Measurements from ENCODE around the gene MCCD1. TPM values are rescaled to one million over a fixed set of nuclear protein-coding genes. Genes with fewer than 3 reads are reported as not detected.

Gene MCCD1
- total and polyA plus RNA-seq, 2 of the 13 experiments (the other 11 are each of a cell fraction or from before 2014, with no cell fraction given) = 0.15 TPM; not detected in 1

DNA sequence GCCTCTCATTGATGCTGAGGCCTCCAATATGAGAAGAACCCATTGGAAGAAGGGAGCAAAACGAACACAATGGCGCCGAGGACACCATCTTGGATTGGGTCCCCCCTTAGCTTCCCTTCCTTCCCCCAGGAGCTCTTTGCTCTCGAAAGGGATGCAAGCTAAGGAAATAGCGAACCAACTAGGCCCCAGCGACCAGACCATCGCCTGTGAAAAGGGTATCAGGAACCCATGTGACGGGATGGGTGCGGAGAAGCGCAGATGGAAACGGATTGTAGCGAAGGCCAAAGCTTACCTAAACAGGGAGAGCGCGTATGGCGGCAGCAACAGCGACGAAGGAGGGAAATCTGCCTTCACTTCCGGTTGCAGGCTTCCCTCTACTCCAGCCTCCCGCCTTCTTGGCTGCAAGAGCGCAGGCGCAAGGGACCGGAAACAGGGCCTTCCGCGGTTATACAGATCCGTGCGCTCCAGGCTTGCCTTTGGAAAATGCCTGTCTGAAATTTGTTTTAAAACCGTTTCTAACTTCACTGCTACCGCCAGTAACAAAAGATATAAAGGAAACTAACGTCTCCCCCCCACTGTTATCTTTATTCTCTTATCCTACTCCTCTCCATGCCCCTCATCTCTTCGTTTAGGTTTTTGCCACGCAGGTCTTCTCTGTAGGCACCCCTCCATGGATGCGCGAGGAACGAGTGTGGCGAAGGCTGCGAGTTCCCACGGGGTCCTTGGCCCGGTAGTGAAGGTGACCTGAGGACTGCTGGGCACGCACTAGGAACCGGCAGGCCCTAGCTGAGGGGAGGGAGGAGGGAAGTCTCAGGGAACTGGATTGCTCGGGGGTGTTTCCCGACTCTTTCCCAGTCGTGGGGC, 13.1 kb downstream of the MCCD1 start, which contains the start of gene DDX39B (continued):
- TF ChIP-seq, protein P1, sequence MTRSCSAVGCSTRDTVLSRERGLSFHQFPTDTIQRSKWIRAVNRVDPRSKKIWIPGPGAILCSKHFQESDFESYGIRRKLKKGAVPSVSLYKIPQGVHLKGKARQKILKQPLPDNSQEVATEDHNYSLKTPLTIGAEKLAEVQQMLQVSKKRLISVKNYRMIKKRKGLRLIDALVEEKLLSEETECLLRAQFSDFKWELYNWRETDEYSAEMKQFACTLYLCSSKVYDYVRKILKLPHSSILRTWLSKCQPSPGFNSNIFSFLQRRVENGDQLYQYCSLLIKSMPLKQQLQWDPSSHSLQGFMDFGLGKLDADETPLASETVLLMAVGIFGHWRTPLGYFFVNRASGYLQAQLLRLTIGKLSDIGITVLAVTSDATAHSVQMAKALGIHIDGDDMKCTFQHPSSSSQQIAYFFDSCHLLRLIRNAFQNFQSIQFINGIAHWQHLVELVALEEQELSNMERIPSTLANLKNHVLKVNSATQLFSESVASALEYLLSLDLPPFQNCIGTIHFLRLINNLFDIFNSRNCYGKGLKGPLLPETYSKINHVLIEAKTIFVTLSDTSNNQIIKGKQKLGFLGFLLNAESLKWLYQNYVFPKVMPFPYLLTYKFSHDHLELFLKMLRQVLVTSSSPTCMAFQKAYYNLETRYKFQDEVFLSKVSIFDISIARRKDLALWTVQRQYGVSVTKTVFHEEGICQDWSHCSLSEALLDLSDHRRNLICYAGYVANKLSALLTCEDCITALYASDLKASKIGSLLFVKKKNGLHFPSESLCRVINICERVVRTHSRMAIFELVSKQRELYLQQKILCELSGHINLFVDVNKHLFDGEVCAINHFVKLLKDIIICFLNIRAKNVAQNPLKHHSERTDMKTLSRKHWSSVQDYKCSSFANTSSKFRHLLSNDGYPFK (CRISPR knock-in tag; IDR thresholded peaks at IDR 0.05; ENCODE audit: borderline replicate concordance) = peak; percentile 94
- TF ChIP-seq MIER3 (CRISPR knock-in tag; IDR thresholded peaks at IDR 0.05; ENCODE audit: borderline replicate concordance) (no peak; the same call in 1 of the 2 replicates), ZNF567 (CRISPR knock-in tag; IDR thresholded peaks at IDR 0.05; ENCODE audit: borderline replicate concordance) (peak; percentile 42), SP1 (IDR thresholded peaks at IDR 0.05) (no peak), SP1 (CRISPR knock-in tag; IDR thresholded peaks at IDR 0.05) (peak; percentile 47), IKZF4 (CRISPR knock-in tag; IDR thresholded peaks at IDR 0.05; ENCODE audit: borderline replicate concordance, low read depth, not compliant biosample characterization) (peak; percentile 76), KLF11 (CRISPR knock-in tag; IDR thresholded peaks at IDR 0.05) (peak; percentile 93), IRX3 (CRISPR knock-in tag; IDR thresholded peaks at IDR 0.05; ENCODE audit: borderline replicate concordance, low read depth) (no peak; the same call in 1 of the 2 replicates), CC2D1A (CRISPR knock-in tag; IDR thresholded peaks at IDR 0.05) (peak; percentile 89; the same call in 1 of the 2 replicates), ZNF879 (CRISPR knock-in tag; IDR thresholded peaks at IDR 0.05) (no peak), MTA1 (CRISPR knock-in tag; IDR thresholded peaks at IDR 0.05; ENCODE audit: borderline replicate concordance) (no peak; the same call in 1 of the 2 replicates)
- TF ChIP-seq, protein P2, sequence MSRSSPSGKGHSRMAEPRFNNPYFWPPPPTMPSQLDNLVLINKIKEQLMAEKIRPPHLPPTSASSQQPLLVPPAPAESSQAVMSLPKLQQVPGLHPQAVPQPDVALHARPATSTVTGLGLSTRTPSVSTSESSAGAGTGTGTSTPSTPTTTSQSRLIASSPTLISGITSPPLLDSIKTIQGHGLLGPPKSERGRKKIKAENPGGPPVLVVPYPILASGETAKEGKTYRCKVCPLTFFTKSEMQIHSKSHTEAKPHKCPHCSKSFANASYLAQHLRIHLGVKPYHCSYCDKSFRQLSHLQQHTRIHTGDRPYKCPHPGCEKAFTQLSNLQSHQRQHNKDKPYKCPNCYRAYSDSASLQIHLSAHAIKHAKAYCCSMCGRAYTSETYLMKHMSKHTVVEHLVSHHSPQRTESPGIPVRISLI (CRISPR knock-in tag; IDR thresholded peaks at IDR 0.05; ENCODE audit: borderline replicate concordance) = no peak
- TF ChIP-seq, protein P3, sequence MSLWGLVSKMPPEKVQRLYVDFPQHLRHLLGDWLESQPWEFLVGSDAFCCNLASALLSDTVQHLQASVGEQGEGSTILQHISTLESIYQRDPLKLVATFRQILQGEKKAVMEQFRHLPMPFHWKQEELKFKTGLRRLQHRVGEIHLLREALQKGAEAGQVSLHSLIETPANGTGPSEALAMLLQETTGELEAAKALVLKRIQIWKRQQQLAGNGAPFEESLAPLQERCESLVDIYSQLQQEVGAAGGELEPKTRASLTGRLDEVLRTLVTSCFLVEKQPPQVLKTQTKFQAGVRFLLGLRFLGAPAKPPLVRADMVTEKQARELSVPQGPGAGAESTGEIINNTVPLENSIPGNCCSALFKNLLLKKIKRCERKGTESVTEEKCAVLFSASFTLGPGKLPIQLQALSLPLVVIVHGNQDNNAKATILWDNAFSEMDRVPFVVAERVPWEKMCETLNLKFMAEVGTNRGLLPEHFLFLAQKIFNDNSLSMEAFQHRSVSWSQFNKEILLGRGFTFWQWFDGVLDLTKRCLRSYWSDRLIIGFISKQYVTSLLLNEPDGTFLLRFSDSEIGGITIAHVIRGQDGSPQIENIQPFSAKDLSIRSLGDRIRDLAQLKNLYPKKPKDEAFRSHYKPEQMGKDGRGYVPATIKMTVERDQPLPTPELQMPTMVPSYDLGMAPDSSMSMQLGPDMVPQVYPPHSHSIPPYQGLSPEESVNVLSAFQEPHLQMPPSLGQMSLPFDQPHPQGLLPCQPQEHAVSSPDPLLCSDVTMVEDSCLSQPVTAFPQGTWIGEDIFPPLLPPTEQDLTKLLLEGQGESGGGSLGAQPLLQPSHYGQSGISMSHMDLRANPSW (CRISPR knock-in tag; IDR thresholded peaks at IDR 0.05; ENCODE audit: borderline replicate concordance) = peak; percentile 88
- TF ChIP-seq, protein P4, sequence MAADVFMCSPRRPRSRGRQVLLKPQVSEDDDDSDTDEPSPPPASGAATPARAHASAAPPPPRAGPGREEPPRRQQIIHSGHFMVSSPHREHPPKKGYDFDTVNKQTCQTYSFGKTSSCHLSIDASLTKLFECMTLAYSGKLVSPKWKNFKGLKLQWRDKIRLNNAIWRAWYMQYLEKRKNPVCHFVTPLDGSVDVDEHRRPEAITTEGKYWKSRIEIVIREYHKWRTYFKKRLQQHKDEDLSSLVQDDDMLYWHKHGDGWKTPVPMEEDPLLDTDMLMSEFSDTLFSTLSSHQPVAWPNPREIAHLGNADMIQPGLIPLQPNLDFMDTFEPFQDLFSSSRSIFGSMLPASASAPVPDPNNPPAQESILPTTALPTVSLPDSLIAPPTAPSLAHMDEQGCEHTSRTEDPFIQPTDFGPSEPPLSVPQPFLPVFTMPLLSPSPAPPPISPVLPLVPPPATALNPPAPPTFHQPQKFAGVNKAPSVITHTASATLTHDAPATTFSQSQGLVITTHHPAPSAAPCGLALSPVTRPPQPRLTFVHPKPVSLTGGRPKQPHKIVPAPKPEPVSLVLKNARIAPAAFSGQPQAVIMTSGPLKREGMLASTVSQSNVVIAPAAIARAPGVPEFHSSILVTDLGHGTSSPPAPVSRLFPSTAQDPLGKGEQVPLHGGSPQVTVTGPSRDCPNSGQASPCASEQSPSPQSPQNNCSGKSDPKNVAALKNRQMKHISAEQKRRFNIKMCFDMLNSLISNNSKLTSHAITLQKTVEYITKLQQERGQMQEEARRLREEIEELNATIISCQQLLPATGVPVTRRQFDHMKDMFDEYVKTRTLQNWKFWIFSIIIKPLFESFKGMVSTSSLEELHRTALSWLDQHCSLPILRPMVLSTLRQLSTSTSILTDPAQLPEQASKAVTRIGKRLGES (CRISPR knock-in tag; IDR thresholded peaks at IDR 0.05; ENCODE audit: borderline replicate concordance) = peak; percentile 80; the same call in 1 of the 2 replicates
- TF ChIP-seq, protein P5, sequence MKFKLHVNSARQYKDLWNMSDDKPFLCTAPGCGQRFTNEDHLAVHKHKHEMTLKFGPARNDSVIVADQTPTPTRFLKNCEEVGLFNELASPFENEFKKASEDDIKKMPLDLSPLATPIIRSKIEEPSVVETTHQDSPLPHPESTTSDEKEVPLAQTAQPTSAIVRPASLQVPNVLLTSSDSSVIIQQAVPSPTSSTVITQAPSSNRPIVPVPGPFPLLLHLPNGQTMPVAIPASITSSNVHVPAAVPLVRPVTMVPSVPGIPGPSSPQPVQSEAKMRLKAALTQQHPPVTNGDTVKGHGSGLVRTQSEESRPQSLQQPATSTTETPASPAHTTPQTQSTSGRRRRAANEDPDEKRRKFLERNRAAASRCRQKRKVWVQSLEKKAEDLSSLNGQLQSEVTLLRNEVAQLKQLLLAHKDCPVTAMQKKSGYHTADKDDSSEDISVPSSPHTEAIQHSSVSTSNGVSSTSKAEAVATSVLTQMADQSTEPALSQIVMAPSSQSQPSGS (CRISPR knock-in tag; IDR thresholded peaks at IDR 0.05) = peak; percentile 84; the same call in 1 of the 2 replicates

Data from HepG2 (cell line).